Kidney tubule cell (primary cell): ENCODE results near the gene SLC15A4.
A peak's percentile ranks its signal among the peaks of the same experiment; 100 is the strongest.

ENCODE experiments used
- DNase-seq: peaks from one replicate; pipeline ENCODE4 v3.0.0-alpha.2; 2018; ENCODE audit warnings: low spot score

Gene SLC15A4

GRCh38 chr12:128794661-128795529 lies 28.9 kb downstream of the SLC15A4 start:
- no peak for DNase-seq

GRCh38 chr12:128793701-128794100 lies 30.1 kb downstream of the SLC15A4 start:
- DNase-seq = no peak

GRCh38 chr12:128792881-128793280 lies 30.9 kb downstream of the SLC15A4 start:
- no peak for DNase-seq

GRCh38 chr12:128792398-128792797 lies 31.4 kb downstream of the SLC15A4 start:
- no peak for DNase-seq

GRCh38 chr12:128791395-128792322 lies 32.1 kb downstream of the SLC15A4 start:
- peak; percentile 75 for DNase-seq

GRCh38 chr12:128790653-128791373 lies 32.9 kb downstream of the SLC15A4 start:
- DNase-seq = no peak

GRCh38 chr12:128790221-128790620 lies 33.5 kb downstream of the SLC15A4 start:
- DNase-seq = no peak

- no peak for DNase-seq
Observed at GRCh38 chr12:128789356-128789929, 34.3 kb downstream of the SLC15A4 start.

- DNase-seq = no peak
Observed at GRCh38 chr12:128787827-128788226, 35.9 kb downstream of the SLC15A4 start.

GRCh38 chr12:128786741-128787391 lies 36.9 kb downstream of the SLC15A4 start:
- no peak for DNase-seq

GRCh38 chr12:128784030-128784760 lies 39.6 kb downstream of the SLC15A4 start:
- DNase-seq = peak; percentile 63

- DNase-seq = peak; percentile 58
Observed at GRCh38 chr12:128783129-128783574, 40.6 kb downstream of the SLC15A4 start.

- no peak for DNase-seq
Observed at GRCh38 chr12:128779901-128780300, 43.9 kb downstream of the SLC15A4 start.

GRCh38 chr12:128772249-128772648 lies 51.5 kb downstream of the SLC15A4 start:
- DNase-seq = no peak

- DNase-seq = no peak
Observed at GRCh38 chr12:128771681-128772080, 52.1 kb downstream of the SLC15A4 start.

- no peak for DNase-seq
Observed at GRCh38 chr12:128767518-128767917, 56.2 kb downstream of the SLC15A4 start.

- DNase-seq = no peak
Observed at GRCh38 chr12:128766738-128767501, 56.8 kb downstream of the SLC15A4 start.

- DNase-seq = no peak
Observed at GRCh38 chr12:128763395-128763794, 60.4 kb downstream of the SLC15A4 start.

GRCh38 chr12:128761379-128761790 lies 62.4 kb downstream of the SLC15A4 start:
- DNase-seq = peak; percentile 94

GRCh38 chr12:128755566-128755965 lies 68.2 kb downstream of the SLC15A4 start:
- DNase-seq = peak; percentile 82
